GM12878 (cell line): ENCODE measurements around the gene WDR74. TPM values are rescaled to one million over a fixed set of nuclear protein-coding genes. Genes with fewer than 3 reads are reported as not detected.

Experiments
- ATAC-seq: fragments of 200-7000 bp; cut with Tn5 transposase; 3 replicates; pipeline ENCODE4 v1.9.1; 2020; ENCODE audit warnings: mild to moderate bottlenecking, moderate library complexity
- BruUV-seq: library from RNA; stranded (reverse); fragments of 400-500 nt; replicated peaks from 2 replicates; lab custom pipeline; 2021; lab: Mats Ljungman, UMichigan
- CTCF ChIA-PET: fragments of 300-600 bp; sonication (Branson Sonifier 250); formaldehyde crosslinking; extraction: SDS; loops from one replicate; lab custom pipeline; 2021; ENCODE audit warnings: inconsistent platforms; lab: Yijun Ruan, JAX
- POLR2A ChIA-PET: fragments of 350-600 bp; formaldehyde crosslinking; extraction: SDS; loops from one replicate; lab custom pipeline; 2021; ENCODE audit warnings: inconsistent platforms; lab: Charles Lee
- RAD21 ChIA-PET: fragments of 300-600 bp; sonication (Branson Sonifier 250); formaldehyde crosslinking; loops from one replicate; lab custom pipeline; 2023; ENCODE audit warnings: antibody characterized with exemption; ENCODE audit not compliant: unreplicated experiment; lab: Charles Lee
- SMC1A ChIA-PET: fragments of 300-600 bp; sonication (Branson Sonifier 250); formaldehyde crosslinking; loops from one replicate; lab custom pipeline; 2023; ENCODE audit not compliant: unreplicated experiment, uncharacterized antibody; lab: Charles Lee
- DNase-seq: peaks from one replicate; pipeline ENCODE4 v3.0.0-alpha.2; 2011; ENCODE audit warnings: low read depth, low spot score
- FAIRE-seq: peaks from 3 replicates; lab custom pipeline; 2011; peaks lifted over from hg19 to GRCh38; lab: Jason Lieb, UNC
- H2AFZ ChIP-seq: 2 replicates; pipeline ENCODE4 v1.6.0; 2011; ENCODE audit warnings: low read depth, low read length, control low read depth; ENCODE audit not compliant: control insufficient read depth
- H3K27ac ChIP-seq: 2 replicates; pipeline ENCODE4 v1.5.1; 2011; ENCODE audit warnings: control low read depth; ENCODE audit not compliant: control insufficient read depth, insufficient read depth
- H3K27me3 ChIP-seq, 2 experiments: replicated peaks in 1 of 2; 2 replicates each; pipeline versions ENCODE4 v1.6.0 to v1.6.1; 2011; ENCODE audit warnings: low read length in 1 of 2; ENCODE audit not compliant: control insufficient read depth in 2 of 2, insufficient read depth in 2 of 2
- H3K36me3 ChIP-seq, 2 experiments: 2 replicates each; pipeline ENCODE4 v1.5.1; 2011; ENCODE audit warnings: low read length in 1 of 2; ENCODE audit not compliant: control insufficient read depth in 2 of 2, insufficient read depth in 2 of 2
- H3K4me1 ChIP-seq: 2 replicates; pipeline ENCODE4 v1.6.1; 2011; ENCODE audit warnings: mild to moderate bottlenecking, low read length, moderate library complexity, mixed read lengths; ENCODE audit not compliant: control insufficient read depth, insufficient read depth
- H3K4me2 ChIP-seq: 2 replicates; pipeline ENCODE4 v1.6.0; 2011; ENCODE audit warnings: control low read depth; ENCODE audit not compliant: control insufficient read depth, insufficient read depth
- H3K4me3 ChIP-seq: fragments of 200-600 bp; sonication (generic); 2 replicates; pipeline ENCODE4 v1.5.1; 2016
- H3K79me2 ChIP-seq: 2 replicates; pipeline ENCODE4 v1.6.0; 2011; ENCODE audit warnings: low read length; ENCODE audit not compliant: control insufficient read depth, insufficient read depth
- H3K9ac ChIP-seq: 2 replicates; pipeline ENCODE4 v1.8.0; 2011; ENCODE audit warnings: low read length, control low read depth, mixed read lengths; ENCODE audit not compliant: control insufficient read depth, insufficient read depth
- H3K9me3 ChIP-seq: replicated peaks from 3 replicates; pipeline ENCODE4 v1.5.1; 2011; ENCODE audit warnings: mild to moderate bottlenecking, low read length; ENCODE audit not compliant: control insufficient read depth, insufficient read depth
- H4K20me1 ChIP-seq: 2 replicates; pipeline ENCODE4 v1.6.0; 2011; ENCODE audit not compliant: control insufficient read depth, insufficient read depth
- ATF7 ChIP-seq: fragments of 450-650 bp; IDR thresholded peaks from 2 replicates; pipeline ENCODE4 v1.6.1; 2016; ENCODE audit warnings: low read depth, mild to moderate bottlenecking
- CBX5 ChIP-seq: sonication (generic); IDR thresholded peaks from 2 replicates; pipeline ENCODE4 v1.6.1; 2016; ENCODE audit warnings: low read depth, moderate library complexity, mild to moderate bottlenecking, inconsistent platforms
- CHD4 ChIP-seq: fragments of 200-600 bp; sonication (generic); IDR thresholded peaks from 2 replicates; pipeline ENCODE4 v1.6.1; 2016; ENCODE audit warnings: mild to moderate bottlenecking
- FOXK2 ChIP-seq: fragments of 450-650 bp; IDR thresholded peaks from 2 replicates; pipeline ENCODE4 v1.6.1; 2017; ENCODE audit warnings: mild to moderate bottlenecking, moderate library complexity
- FOXM1 ChIP-seq: IDR thresholded peaks from 2 replicates; pipeline ENCODE4 v1.6.1; 2012; ENCODE audit warnings: low read depth, mild to moderate bottlenecking, inconsistent platforms, low read length, moderate library complexity
- GATAD2B ChIP-seq: fragments of 450-650 bp; conservative IDR thresholded peaks from 2 replicates; pipeline ENCODE4 v1.6.1; 2017; ENCODE audit warnings: low read depth, mild to moderate bottlenecking, moderate library complexity
- HCFC1 ChIP-seq: fragments of 150-350 bp; IDR thresholded peaks from 2 replicates; pipeline ENCODE4 v1.6.1; 2014; ENCODE audit warnings: low read length
- NRF1 ChIP-seq: conservative IDR thresholded peaks from 2 replicates; pipeline ENCODE4 v1.6.1; 2011; ENCODE audit warnings: mild to moderate bottlenecking, low read depth, low read length, improper control_type of control experiment
- RELA ChIP-seq: fragments of 450-650 bp; IDR thresholded peaks from 2 replicates; pipeline ENCODE4 v1.8.0; 2014; ENCODE audit warnings: borderline replicate concordance; ENCODE audit not compliant: partially characterized antibody
- SMAD5 ChIP-seq: IDR thresholded peaks from 2 replicates; pipeline ENCODE4 v1.6.1; 2016; ENCODE audit warnings: antibody characterized with exemption, low read depth
- SREBF1 ChIP-seq: IDR thresholded peaks from 2 replicates; pipeline ENCODE4 v1.6.1; 2012; ENCODE audit warnings: mild to moderate bottlenecking, low read length
- SREBF2 ChIP-seq: IDR thresholded peaks from 2 replicates; pipeline ENCODE4 v1.6.1; 2012; ENCODE audit warnings: mild to moderate bottlenecking, low read length
- SUPT20H ChIP-seq: IDR thresholded peaks from 2 replicates; pipeline ENCODE4 v1.6.1; 2011; ENCODE audit warnings: low read depth, mild to moderate bottlenecking, low read length, moderate library complexity, borderline replicate concordance; ENCODE audit not compliant: control insufficient read depth
- YY1 ChIP-seq: IDR thresholded peaks from 2 replicates; pipeline ENCODE4 v1.6.1; 2011; ENCODE audit warnings: low read depth, mild to moderate bottlenecking, low read length
- WGBS: methylation state at CpG from one replicate; pipeline ENCODE4 v1.1.6; 2016; ENCODE audit warnings: low lambda C conversion rate; ENCODE audit not compliant: insufficient replicate concordance, insufficient coverage; ENCODE audit errors: missing lambda C conversion rate; 5-methylcytosine and 5-hydroxymethylcytosine counted together
- in situ Hi-C: fragments of 300-500 bp; cut with MboI; formaldehyde crosslinking; loops from 9 replicates; pipeline ENCODE4 v1.14.3; 2018; ENCODE audit warnings: mixed read lengths
- intact Hi-C: fragments of 100-400 bp; cut with micrococcal nuclease; formaldehyde crosslinking; loops from one replicate; pipeline ENCODE4 v1.14.2; 2022; ENCODE audit not compliant: unreplicated experiment
- polyA plus RNA-seq, 11 experiments: library from polyadenylated mRNA; depleted of rRNA in 4 of 11; unstranded in 6 of 11; stranded (reverse) in 5 of 11; fragments of >200 nt; fragmentation: Nextera tagmentation in 4 of 11; fragmentation: Illumina TruSeq in 1 of 11; extraction: Ambion mirVana in 4 of 11; extraction: Trizol in 1 of 11; gene quantifications; 1 replicate in 1 of 11; 2 replicates in 10 of 11; pipeline versions ENCODE4 v1.2.1 to v1.2.3, GENCODE V29; 2011 to 2016; ENCODE audit warnings: inconsistent platforms in 2 of 11, missing spikeins in 2 of 11, low read depth in 1 of 11
- total RNA-seq, 4 experiments: library from RNA; depleted of rRNA in 3 of 4; stranded (reverse); fragments of >200 nt in 3 of 4; fragmentation: Illumina TruSeq in 1 of 4; extraction: Trizol in 1 of 4; gene quantifications; 2 replicates each; pipeline versions ENCODE4 v1.2.1 to v1.2.3, GENCODE V29; 2013 to 2021
- TF ChIP-seq, protein P1 (sequence below): IDR thresholded peaks from 2 replicates; pipeline ENCODE4 v1.6.1; 2012; ENCODE audit warnings: low read depth, low read length, improper control_type of control experiment
- TF ChIP-seq, protein P2 (sequence below): IDR thresholded peaks from 2 replicates; pipeline ENCODE4 v1.6.1; 2011; ENCODE audit warnings: borderline replicate concordance, low read depth, mild to moderate bottlenecking, moderate library complexity, low read length; ENCODE audit not compliant: insufficient read depth, poor library complexity, severe bottlenecking
- TF ChIP-seq, protein P3 (sequence below): fragments of 150-350 bp; IDR thresholded peaks from 2 replicates; pipeline ENCODE4 v1.6.1; 2016; ENCODE audit warnings: low read depth, low read length
- TF ChIP-seq, protein P4 (sequence below): IDR thresholded peaks from 2 replicates; pipeline ENCODE4 v1.6.1; 2012; ENCODE audit warnings: low read length, inconsistent platforms

Gene WDR74
- total and polyA plus RNA-seq, 10 of the 15 experiments (the other 5 are each of a cell fraction or from before 2014, with no cell fraction given) = 18.2 to 103 (median 60.7) TPM

DNA sequence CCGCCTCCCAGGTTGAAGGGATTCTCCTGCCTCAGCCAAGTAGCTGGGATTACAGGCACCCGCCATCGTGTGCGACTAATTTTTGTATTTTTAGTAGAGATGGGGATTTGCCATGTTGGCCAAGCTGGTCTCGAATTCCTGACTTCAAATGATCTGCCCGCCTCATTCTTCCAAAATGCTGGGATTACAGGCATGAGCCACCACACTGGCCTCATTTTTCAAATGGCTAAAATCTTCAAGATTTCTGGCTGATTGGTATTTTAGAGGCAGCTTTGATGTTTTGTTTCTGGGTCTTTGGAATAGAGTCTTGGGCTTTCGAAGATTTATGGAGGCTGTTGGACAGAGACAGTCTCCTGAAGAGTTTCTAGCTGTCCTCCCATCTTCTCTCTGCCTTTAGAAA lies 35.5 kb upstream of the WDR74 start:
- ChIA-PET SMC1A (interaction anchor here (0.8 to 2.4 kb wide), 2 partner anchors 11 to 20 kb away, joined by 5 read pairs; no protein-coding TSS in a partner anchor), CTCF (interaction anchor here (1.0 to 5.4 kb wide), 3 partner anchors 12 to 450 kb away, joined by 3 to 31 read pairs (median 3); no protein-coding TSS in a partner anchor), RAD21 (no interaction called here), POLR2A (interaction anchor here (0.5 to 1.7 kb wide), 3 partner anchors 9 to 59 kb away, joined by 3 to 5 read pairs (median 4); no protein-coding TSS in a partner anchor)
- ATAC-seq (no peak), FAIRE-seq (no peak), DNase-seq (no peak)
- Histone ChIP-seq H3K4me1 (peaks cover 6% of the 10 kb centered on the region), H3K27ac (no peak overlapping the region), H3K4me2 (no peak overlapping the region), H3K36me3 (peaks cover 6 to 7% of the 10 kb centered on the region in 2 experiments), H3K79me2 (peaks cover 14% of the 10 kb centered on the region), H3K9ac (no peak overlapping the region), H2AFZ (no peak overlapping the region), H3K9me3 (no peaks in the 10 kb centered on the region), H3K27me3 (no peaks in the 10 kb centered on the region), H4K20me1 (no peaks in the 10 kb centered on the region), H3K4me3 (no peak overlapping the region)
- WGBS = 97% methylated on average over 7 of the region's 7 CpGs
- in situ Hi-C loops (no loop called here), intact Hi-C loops (no loop called here)
- BruUV-seq = no TSS peak
- TF ChIP-seq ATF7 = no peak
- TF ChIP-seq, protein P1, sequence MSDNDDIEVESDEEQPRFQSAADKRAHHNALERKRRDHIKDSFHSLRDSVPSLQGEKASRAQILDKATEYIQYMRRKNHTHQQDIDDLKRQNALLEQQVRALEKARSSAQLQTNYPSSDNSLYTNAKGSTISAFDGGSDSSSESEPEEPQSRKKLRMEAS = no peak
- no peak for TF ChIP-seq FOXK2
- TF ChIP-seq CBX5 = no peak
- no peak for TF ChIP-seq FOXM1
- TF ChIP-seq SUPT20H = no peak
- no peak for TF ChIP-seq RELA
- TF ChIP-seq, protein P2, sequence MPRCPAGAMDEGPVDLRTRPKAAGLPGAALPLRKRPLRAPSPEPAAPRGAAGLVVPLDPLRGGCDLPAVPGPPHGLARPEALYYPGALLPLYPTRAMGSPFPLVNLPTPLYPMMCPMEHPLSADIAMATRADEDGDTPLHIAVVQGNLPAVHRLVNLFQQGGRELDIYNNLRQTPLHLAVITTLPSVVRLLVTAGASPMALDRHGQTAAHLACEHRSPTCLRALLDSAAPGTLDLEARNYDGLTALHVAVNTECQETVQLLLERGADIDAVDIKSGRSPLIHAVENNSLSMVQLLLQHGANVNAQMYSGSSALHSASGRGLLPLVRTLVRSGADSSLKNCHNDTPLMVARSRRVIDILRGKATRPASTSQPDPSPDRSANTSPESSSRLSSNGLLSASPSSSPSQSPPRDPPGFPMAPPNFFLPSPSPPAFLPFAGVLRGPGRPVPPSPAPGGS = no peak
- no peak for TF ChIP-seq YY1
- TF ChIP-seq, protein P3, sequence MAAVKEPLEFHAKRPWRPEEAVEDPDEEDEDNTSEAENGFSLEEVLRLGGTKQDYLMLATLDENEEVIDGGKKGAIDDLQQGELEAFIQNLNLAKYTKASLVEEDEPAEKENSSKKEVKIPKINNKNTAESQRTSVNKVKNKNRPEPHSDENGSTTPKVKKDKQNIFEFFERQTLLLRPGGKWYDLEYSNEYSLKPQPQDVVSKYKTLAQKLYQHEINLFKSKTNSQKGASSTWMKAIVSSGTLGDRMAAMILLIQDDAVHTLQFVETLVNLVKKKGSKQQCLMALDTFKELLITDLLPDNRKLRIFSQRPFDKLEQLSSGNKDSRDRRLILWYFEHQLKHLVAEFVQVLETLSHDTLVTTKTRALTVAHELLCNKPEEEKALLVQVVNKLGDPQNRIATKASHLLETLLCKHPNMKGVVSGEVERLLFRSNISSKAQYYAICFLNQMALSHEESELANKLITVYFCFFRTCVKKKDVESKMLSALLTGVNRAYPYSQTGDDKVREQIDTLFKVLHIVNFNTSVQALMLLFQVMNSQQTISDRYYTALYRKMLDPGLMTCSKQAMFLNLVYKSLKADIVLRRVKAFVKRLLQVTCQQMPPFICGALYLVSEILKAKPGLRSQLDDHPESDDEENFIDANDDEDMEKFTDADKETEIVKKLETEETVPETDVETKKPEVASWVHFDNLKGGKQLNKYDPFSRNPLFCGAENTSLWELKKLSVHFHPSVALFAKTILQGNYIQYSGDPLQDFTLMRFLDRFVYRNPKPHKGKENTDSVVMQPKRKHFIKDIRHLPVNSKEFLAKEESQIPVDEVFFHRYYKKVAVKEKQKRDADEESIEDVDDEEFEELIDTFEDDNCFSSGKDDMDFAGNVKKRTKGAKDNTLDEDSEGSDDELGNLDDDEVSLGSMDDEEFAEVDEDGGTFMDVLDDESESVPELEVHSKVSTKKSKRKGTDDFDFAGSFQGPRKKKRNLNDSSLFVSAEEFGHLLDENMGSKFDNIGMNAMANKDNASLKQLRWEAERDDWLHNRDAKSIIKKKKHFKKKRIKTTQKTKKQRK = no peak
- no peak for TF ChIP-seq SREBF1
- TF ChIP-seq NRF1 = no peak
- no peak for TF ChIP-seq SMAD5
- TF ChIP-seq CHD4 = no peak
- no peak for TF ChIP-seq HCFC1
- TF ChIP-seq, protein P4, sequence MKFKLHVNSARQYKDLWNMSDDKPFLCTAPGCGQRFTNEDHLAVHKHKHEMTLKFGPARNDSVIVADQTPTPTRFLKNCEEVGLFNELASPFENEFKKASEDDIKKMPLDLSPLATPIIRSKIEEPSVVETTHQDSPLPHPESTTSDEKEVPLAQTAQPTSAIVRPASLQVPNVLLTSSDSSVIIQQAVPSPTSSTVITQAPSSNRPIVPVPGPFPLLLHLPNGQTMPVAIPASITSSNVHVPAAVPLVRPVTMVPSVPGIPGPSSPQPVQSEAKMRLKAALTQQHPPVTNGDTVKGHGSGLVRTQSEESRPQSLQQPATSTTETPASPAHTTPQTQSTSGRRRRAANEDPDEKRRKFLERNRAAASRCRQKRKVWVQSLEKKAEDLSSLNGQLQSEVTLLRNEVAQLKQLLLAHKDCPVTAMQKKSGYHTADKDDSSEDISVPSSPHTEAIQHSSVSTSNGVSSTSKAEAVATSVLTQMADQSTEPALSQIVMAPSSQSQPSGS = no peak
- no peak for TF ChIP-seq GATAD2B
- TF ChIP-seq SREBF2 = no peak
